ENCODE measurements around the gene CTNNA2. TPM values are rescaled to one million over a fixed set of nuclear protein-coding genes. Genes with fewer than 3 reads are reported as not detected.

CTNNA2 gene
- total RNA-seq, 3 donors from 2014 or later, result 0.29 to 4.2 (median 1.1) TPM

- intact Hi-C loops (cut with DNase I, micrococcal nuclease), result no loop called here
- H3K9me3 ChIP-seq, result no peaks in the 10 kb centered on the region
- H3K36me3 ChIP-seq (ENCODE audit: low read depth), result no peaks in the 10 kb centered on the region
- DNase-seq (no peak), ATAC-seq (no peak)
- no peaks in the 10 kb centered on the region for H3K4me1 ChIP-seq (ENCODE audit: low read depth)
- H3K4me3 ChIP-seq, result no peak overlapping the region
- no peak for TF ChIP-seq CTCF (IDR thresholded peaks at IDR 0.05)
These were observed 541.5 kb downstream of the CTNNA2 start for GRCh38 chr2:80054346-80054675.

- Histone ChIP-seq H3K4me1 (ENCODE audit: low read depth) (no peaks in the 10 kb centered on the region), H3K9me3 (no peaks in the 10 kb centered on the region), H3K36me3 (ENCODE audit: low read depth) (no peaks in the 10 kb centered on the region), H3K4me3 (no peak overlapping the region)
- intact Hi-C loops (cut with DNase I, micrococcal nuclease), result no loop called here
- no peak for DNase-seq
- no peak for TF ChIP-seq CTCF (IDR thresholded peaks at IDR 0.05)
- no peak for ATAC-seq
These were observed 545.1 kb downstream of the CTNNA2 start for GRCh38 chr2:80057956-80058355.

GRCh38 chr2:80058562-80058961, 545.7 kb downstream of the CTNNA2 start:
- ATAC-seq, result no peak
- H3K4me3 ChIP-seq, result no peak overlapping the region
- H3K9me3 ChIP-seq, result no peaks in the 10 kb centered on the region
- H3K36me3 ChIP-seq (ENCODE audit: low read depth), result no peaks in the 10 kb centered on the region
- intact Hi-C loops (cut with DNase I, micrococcal nuclease), result no loop called here
- TF ChIP-seq CTCF (IDR thresholded peaks at IDR 0.05), result no peak
- no peak for DNase-seq
- no peaks in the 10 kb centered on the region for H3K4me1 ChIP-seq (ENCODE audit: low read depth)

- intact Hi-C loops (cut with DNase I, micrococcal nuclease), result no loop called here
- no peak for DNase-seq
- Histone ChIP-seq H3K4me1 (ENCODE audit: low read depth) (no peaks in the 10 kb centered on the region), H3K36me3 (ENCODE audit: low read depth) (no peaks in the 10 kb centered on the region), H3K9me3 (no peaks in the 10 kb centered on the region), H3K4me3 (no peak overlapping the region)
- ATAC-seq, result no peak
- TF ChIP-seq CTCF (IDR thresholded peaks at IDR 0.05), result no peak
These were observed 546.6 kb downstream of the CTNNA2 start for GRCh38 chr2:80059447-80059846.

GRCh38 chr2:80061881-80062280, 549.0 kb downstream of the CTNNA2 start:
- H3K9me3 ChIP-seq, result no peaks in the 10 kb centered on the region
- no peak for ATAC-seq

More at GRCh38 chr2:80061881-80062280, 549.0 kb downstream of the CTNNA2 start:
- Histone ChIP-seq H3K4me3 (no peak overlapping the region), H3K4me1 (ENCODE audit: low read depth) (no peaks in the 10 kb centered on the region), H3K36me3 (ENCODE audit: low read depth) (no peaks in the 10 kb centered on the region)
- intact Hi-C loops (cut with DNase I, micrococcal nuclease), result no loop called here
- no peak for DNase-seq
- TF ChIP-seq CTCF (IDR thresholded peaks at IDR 0.05), result no peak
